GM23338 (cell line): ENCODE measurements around the gene PIKFYVE.

Source experiments
- CREB1 ChIP-seq: fragments of 250-450 bp; sonication (Bioruptor Pico); IDR thresholded peaks from 2 replicates; pipeline ENCODE4 v1.5.0; 2020; ENCODE audit warnings: low read depth, mild to moderate bottlenecking, moderate library complexity
- CTCF ChIP-seq, 2 experiments: fragments of 200-600 bp in 1 of 2; sonication (generic) in 1 of 2; conservative IDR thresholded peaks; 2 replicates each; pipeline versions ENCODE4 v1.5.1 to v1.6.1; 2016 to 2017; ENCODE audit warnings: antibody characterized with exemption in 2 of 2, low read depth in 2 of 2, mild to moderate bottlenecking in 2 of 2, moderate library complexity in 1 of 2
- ETS1 ChIP-seq: IDR thresholded peaks from 2 replicates; pipeline ENCODE4 v1.6.1; 2016; ENCODE audit warnings: antibody characterized with exemption
- EZH2 ChIP-seq: fragments of 200-600 bp; sonication (generic); IDR thresholded peaks from one replicate; pipeline ENCODE4 v1.8.0; 2017; ENCODE audit warnings: antibody characterized with exemption, mild to moderate bottlenecking, low read depth; ENCODE audit not compliant: unreplicated experiment
- EZH2phosphoT487 ChIP-seq: fragments of 200-600 bp; sonication (generic); IDR thresholded peaks from one replicate; pipeline ENCODE4 v1.8.1; 2018; ENCODE audit warnings: antibody characterized with exemption; ENCODE audit not compliant: unreplicated experiment
- JUNB ChIP-seq: IDR thresholded peaks from one replicate; pipeline ENCODE4 v1.6.1; 2016; ENCODE audit warnings: antibody characterized with exemption; ENCODE audit not compliant: unreplicated experiment
- POLR2AphosphoS5 ChIP-seq: IDR thresholded peaks from 2 replicates; pipeline ENCODE4 v1.6.1; 2016; ENCODE audit warnings: antibody characterized with exemption, low read depth
- REST ChIP-seq: IDR thresholded peaks from one replicate; pipeline ENCODE4 v1.6.1; 2018; ENCODE audit warnings: antibody characterized with exemption; ENCODE audit not compliant: unreplicated experiment
- STAT1 ChIP-seq: IDR thresholded peaks from one replicate; pipeline ENCODE4 v1.6.1; 2016; ENCODE audit warnings: antibody characterized with exemption; ENCODE audit not compliant: unreplicated experiment
- ZNF331 ChIP-seq: fragments of 250-450 bp; sonication (Bioruptor Pico); IDR thresholded peaks from 2 replicates; pipeline ENCODE4 v1.5.0; 2020; ENCODE audit warnings: low read depth, mild to moderate bottlenecking, moderate library complexity

- no peak for TF ChIP-seq CTCF (conservative IDR thresholded peaks at IDR 0.05; ENCODE audit: low read depth in 2 of 2)
- no peak for TF ChIP-seq REST
- TF ChIP-seq EZH2: no peak
- no peak for TF ChIP-seq CREB1 (CRISPR knock-in tag)
- TF ChIP-seq POLR2AphosphoS5: no peak
- no peak for TF ChIP-seq JUNB
- no peak for TF ChIP-seq ZNF331
- TF ChIP-seq EZH2phosphoT487: no peak
- TF ChIP-seq ETS1: no peak
- TF ChIP-seq STAT1: no peak
Observed at GRCh38 chr2:208235860-208236259, 30.2 kb upstream of the PIKFYVE start.
